ENCODE data around the gene KCTD17.

Gene KCTD17

GRCh38 chr22:37051391-37052385 lies at the start of gene KCTD17:
Gene KCTD17 (plus strand): TSS chr22:37051742. CDS start chr22:37051761, 19 bp downstream.
- peak; percentile 66 for DNase-seq (ENCODE audit: low read depth)

GRCh38 chr22:37001826-37002225 lies 49.7 kb upstream of the KCTD17 start:
- no peak for DNase-seq (ENCODE audit: low read depth)

DNA sequence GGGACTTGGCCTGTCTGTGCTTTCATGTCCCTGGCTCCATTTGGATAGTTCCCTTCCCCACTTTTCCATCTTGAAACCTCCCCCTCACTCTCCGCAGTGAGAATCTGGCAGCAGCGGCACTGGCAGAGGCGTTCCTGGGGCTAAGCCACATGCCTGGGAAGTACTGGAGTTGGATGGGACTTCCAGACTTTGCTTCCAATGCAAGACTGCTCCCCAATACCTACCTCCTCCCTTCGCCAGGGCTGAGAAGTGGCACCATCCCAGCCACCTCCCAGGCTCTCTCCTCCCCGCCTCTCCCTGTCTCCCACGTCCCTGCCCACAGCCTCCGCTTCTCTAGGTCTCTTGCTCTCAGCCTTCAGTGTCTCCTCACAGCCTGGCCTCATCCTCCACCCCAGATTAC lies 48.9 kb upstream of the KCTD17 start:
- DNase-seq (ENCODE audit: low read depth): no peak

DNA sequence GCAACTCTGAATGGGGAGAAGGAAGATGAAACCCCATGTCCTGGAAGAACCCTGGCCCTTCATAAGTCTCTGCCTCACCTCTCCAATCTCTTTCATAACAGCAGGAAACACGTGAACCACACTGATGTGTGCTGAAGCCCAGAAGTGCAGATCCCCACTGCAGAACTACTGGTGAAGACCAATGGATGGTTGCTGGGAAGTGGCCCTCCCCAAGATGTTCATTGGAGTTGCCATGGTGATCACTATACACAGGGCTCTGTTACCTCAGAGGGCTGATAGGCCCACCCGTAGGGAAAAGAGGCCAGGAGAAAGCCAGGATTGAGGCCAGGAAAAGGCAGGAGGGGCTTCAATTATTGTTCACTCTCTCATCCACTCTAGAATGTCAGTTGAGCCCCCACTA lies 43.9 kb upstream of the KCTD17 start:
- no peak for DNase-seq (ENCODE audit: low read depth)

GRCh38 chr22:37008365-37008764 lies 43.2 kb upstream of the KCTD17 start:
- DNase-seq (ENCODE audit: low read depth): no peak

DNA sequence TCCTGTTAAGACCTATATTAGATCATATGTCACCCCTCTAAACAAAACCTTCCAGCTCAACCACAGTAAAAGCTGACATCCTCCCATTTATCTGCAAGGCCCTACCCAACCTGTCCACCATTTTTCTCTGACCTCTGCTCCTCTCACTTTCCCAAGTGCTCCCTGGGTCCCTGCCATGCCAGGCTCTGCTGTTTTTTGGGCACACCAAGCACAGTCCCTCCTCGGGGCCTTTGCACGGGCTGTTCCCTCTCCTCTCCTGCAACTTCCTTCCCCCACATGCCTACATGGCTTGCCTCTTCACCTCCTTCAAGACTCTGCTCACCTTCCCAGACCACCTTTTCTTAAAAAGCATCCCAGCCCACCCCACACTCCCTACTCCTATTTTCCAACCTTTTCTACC lies 42.1 kb upstream of the KCTD17 start:
- no peak for DNase-seq (ENCODE audit: low read depth)

GRCh38 chr22:37010174-37010573 lies 41.4 kb upstream of the KCTD17 start:
- DNase-seq (ENCODE audit: low read depth): no peak

- DNase-seq (ENCODE audit: low read depth): no peak
Measured at GRCh38 chr22:37010976-37011375, 40.6 kb upstream of the KCTD17 start.

- DNase-seq (ENCODE audit: low read depth): no peak
Measured at GRCh38 chr22:37011472-37011871, 40.1 kb upstream of the KCTD17 start.

- DNase-seq (ENCODE audit: low read depth): no peak
Measured at GRCh38 chr22:37012262-37012904, 39.2 kb upstream of the KCTD17 start.

DNA sequence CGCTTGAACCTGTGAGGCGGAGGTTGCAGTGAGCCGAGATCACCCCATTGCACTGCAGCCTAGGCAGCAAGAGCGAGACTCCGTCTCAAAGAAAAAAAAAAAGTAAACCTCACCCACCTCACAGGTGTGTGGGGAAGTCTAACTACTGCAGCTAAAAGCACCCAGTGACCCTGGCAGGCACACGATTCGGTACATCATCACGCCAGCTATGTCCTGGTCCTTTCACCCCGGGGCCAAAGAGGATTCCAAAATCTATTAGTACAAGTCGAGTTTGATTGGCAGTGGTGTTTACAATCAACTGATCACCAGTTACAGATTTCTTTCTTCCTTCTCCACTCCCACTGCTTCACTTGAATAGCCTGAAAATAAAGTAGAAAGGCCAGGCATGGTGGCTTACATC lies 38.6 kb upstream of the KCTD17 start:
- no peak for DNase-seq (ENCODE audit: low read depth)

DNA sequence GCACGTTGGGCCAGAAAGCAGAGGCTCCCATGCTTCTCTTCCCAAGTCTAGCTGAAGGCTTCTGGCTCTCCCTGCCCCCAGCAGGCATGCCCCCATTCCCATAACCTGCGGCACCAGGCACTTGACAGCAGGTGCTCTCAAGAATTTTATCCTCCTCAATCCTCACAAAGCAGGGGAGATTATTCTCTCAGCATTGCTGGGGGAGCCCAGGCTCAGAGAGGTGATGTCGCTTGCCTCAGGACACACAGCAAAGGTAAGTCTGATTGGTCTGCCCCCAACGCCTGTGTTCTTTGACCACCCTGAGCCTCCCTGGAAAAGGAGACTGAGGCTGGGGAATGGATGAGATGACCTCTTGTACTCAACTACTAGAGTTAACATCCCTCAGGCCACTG lies 37.1 kb upstream of the KCTD17 start:
- DNase-seq (ENCODE audit: low read depth): no peak

GRCh38 chr22:37014835-37015586 lies 36.5 kb upstream of the KCTD17 start:
- DNase-seq (ENCODE audit: low read depth): no peak

- DNase-seq (ENCODE audit: low read depth): no peak
Measured at GRCh38 chr22:37015587-37015878, 36.0 kb upstream of the KCTD17 start.

DNA sequence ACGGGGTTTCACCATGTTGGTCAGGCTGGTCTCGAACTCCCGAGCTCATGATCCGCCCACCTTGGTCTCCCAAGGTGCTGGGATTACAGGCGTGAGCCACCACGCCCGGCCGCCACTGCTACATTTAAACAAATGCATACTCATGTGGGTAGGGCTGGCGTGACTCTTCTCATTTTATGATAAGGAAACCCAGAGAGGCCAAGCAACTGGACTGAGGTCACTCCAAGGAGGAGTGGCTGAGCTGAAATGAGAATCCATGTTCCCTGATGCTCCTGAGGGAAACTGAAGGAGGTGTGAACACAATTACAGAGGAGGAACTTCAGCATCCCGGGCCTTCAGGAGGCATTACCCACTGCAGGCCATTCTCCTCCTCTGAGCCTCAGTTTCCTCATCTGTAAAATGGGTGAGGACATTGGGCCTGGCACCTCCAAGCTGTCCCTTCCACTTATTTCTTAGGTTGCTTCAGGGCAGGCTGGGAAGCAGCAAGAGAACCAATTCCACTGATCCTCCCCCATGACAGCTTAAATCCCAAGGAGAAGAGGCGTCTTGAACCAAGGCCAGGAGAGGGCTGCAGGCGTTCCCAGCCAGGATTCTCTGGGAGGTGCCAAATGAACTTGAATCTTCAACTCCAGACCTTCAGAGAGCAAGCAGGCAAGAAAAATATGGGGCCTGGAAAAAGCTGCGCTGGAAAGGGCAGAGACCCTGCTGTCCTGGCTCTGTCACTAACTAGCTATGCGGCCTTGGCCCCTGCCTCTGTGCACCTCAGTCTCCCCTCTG lies 35.2 kb upstream of the KCTD17 start:
- DNase-seq (ENCODE audit: low read depth): no peak

GRCh38 chr22:37017356-37017755 lies 34.2 kb upstream of the KCTD17 start:
- no peak for DNase-seq (ENCODE audit: low read depth)

- no peak for DNase-seq (ENCODE audit: low read depth)
Measured at GRCh38 chr22:37018086-37018814, 33.3 kb upstream of the KCTD17 start.

GRCh38 chr22:37018815-37019308 lies 32.7 kb upstream of the KCTD17 start:
- no peak for DNase-seq (ENCODE audit: low read depth)

DNA sequence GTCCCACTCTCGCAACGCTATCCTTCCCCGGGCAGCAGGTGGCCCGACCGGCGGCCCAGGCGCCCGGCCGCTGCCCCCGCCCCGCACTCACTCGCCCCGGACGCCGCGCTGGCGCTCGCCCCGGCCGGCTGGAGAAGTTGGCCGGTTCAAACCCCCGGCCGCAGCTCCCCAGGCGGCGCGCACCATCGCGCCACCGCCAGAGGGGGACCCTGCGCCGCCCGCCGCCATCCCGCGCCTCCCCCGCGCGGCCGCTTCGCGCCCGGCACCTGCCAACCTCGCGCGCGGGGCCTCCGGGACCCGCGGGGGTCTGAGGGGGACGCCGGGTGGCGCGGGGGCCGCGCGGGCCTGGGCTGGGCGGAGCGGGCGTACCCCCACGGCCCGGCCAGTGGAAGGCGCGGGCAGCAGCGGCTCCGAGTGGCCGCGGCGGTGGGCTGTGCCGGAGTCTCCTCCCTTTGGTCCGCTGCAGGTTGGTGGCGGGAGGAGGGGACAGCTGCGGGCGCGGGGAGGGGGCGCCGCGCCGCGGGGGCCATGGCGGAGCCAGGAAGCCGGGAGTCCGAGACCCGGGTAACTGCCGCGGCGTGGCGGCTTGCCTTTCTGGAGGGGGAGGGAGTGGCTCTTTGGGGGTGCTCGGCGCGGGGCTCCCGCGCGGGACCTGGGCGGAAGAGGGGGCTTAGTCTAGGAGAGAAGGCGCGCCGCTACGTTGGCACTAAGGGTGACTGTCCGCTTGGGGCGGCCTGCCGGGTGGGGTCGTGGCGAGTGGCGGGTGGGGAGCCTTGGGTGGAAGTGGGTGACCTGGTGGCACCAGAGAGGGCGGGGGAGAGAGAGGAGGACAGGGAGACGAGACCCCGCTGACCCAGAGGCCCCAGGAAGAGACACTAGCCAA lies 32.0 kb upstream of the KCTD17 start, which contains the start of the genes MPST and TST:
TSS of gene MPST (plus strand) at position 434 of the 883 bp plus-strand sequence. CDS start at position 529, 95 bp downstream.
TSS of gene TST (minus strand) at position 139 of the 883 bp plus-strand sequence. CDS start 715 bp downstream, outside the sequence.
- DNase-seq (ENCODE audit: low read depth): peak; percentile 18

DNA sequence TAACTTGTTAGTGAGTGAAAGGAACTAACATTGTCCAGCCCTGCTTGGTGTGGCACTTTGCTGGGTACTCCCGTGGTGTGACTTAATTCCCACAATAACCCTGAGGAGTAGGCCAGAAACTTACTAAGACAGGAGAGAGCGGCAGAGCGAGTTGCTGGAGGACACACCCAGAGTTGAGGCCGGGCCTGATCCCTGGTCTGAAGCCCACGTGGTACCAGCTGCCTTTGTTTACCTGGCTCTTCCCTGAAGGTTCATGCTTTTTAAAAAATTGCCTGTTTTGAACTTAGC lies 31.4 kb upstream of the KCTD17 start:
- no peak for DNase-seq (ENCODE audit: low read depth)

Data from activated T-cell treated with anti-CD3 and anti-CD28 coated beads for 1 hour (primary cell).